ENCODE measurements around the gene VPS26C. TPM values are rescaled to one million over a fixed set of nuclear protein-coding genes. Genes with fewer than 3 reads are reported as not detected.
A peak's percentile ranks its signal among the peaks of the same experiment; 100 is the strongest.

VPS26C gene
- total RNA-seq, 6 experiments from 2014 or later = 27.4 to 52.3 (median 31.3) TPM

- no peak for DNase-seq
- H3K36me3 ChIP-seq = peaks cover 0 to 70% (median 8%) of the 10 kb centered on the region in 4 donors
- no peak for ATAC-seq
- no peak overlapping the region for H3K4me3 ChIP-seq
- no peak overlapping the region for H3K27ac ChIP-seq
- no peak for TF ChIP-seq POLR2A (IDR thresholded peaks at IDR 0.05)
- 79% methylated on average over 2 of the region's 11 CpGs for WGBS (ENCODE audit: insufficient coverage, low coverage, low lambda C conversion rate, missing lambda C conversion rate)
- no peaks in the 10 kb centered on the region for H3K4me1 ChIP-seq
- H3K27me3 ChIP-seq = no peaks in the 10 kb centered on the region
- intact Hi-C loops (cut with DNase I) = no loop called here
- no peaks in the 10 kb centered on the region for H3K9me3 ChIP-seq
Observed at GRCh38 chr21:37199057-37199924, 67.8 kb downstream of the VPS26C start.

- ATAC-seq (no peak), DNase-seq (no peak)
- intact Hi-C loops (cut with DNase I) = no loop called here
- no peak overlapping the region for H3K27ac ChIP-seq
- no peaks in the 10 kb centered on the region for H3K9me3 ChIP-seq
- no peaks in the 10 kb centered on the region for H3K4me1 ChIP-seq
- H3K4me3 ChIP-seq = no peak overlapping the region
- H3K27me3 ChIP-seq = no peaks in the 10 kb centered on the region
- no peak for TF ChIP-seq CTCF (IDR thresholded peaks at IDR 0.05)
- 92% methylated on average over 4 of the region's 4 CpGs for WGBS (ENCODE audit: insufficient coverage, low coverage, low lambda C conversion rate, missing lambda C conversion rate)
- peaks cover 0 to 68% (median 11%) of the 10 kb centered on the region in 4 donors for H3K36me3 ChIP-seq
Observed at GRCh38 chr21:37197746-37198145, 69.4 kb downstream of the VPS26C start.

- ATAC-seq = no peak
Observed at GRCh38 chr21:37196847-37197246, 70.3 kb downstream of the VPS26C start.

GRCh38 chr21:37195610-37196009 lies 71.5 kb downstream of the VPS26C start:
- 92% methylated on average over 11 of the region's 15 CpGs for WGBS (ENCODE audit: insufficient coverage, low coverage, low lambda C conversion rate, missing lambda C conversion rate)
- peaks cover 0 to 56% (median 9%) of the 10 kb centered on the region in 4 donors for H3K36me3 ChIP-seq
- H3K4me1 ChIP-seq = no peaks in the 10 kb centered on the region
- TF ChIP-seq POLR2A (IDR thresholded peaks at IDR 0.05) (no peak), CTCF (IDR thresholded peaks at IDR 0.05) (no peak)
- no peak overlapping the region for H3K4me3 ChIP-seq
- ATAC-seq (no peak), DNase-seq (no peak)
- no peaks in the 10 kb centered on the region for H3K27me3 ChIP-seq
- intact Hi-C loops (cut with DNase I) = no loop called here
- no peaks in the 10 kb centered on the region for H3K9me3 ChIP-seq
- H3K27ac ChIP-seq = no peak overlapping the region

More at GRCh38 chr21:37196847-37197246, 70.3 kb downstream of the VPS26C start:
- Histone ChIP-seq H3K36me3 (peaks cover 0 to 65% (median 9%) of the 10 kb centered on the region in 4 donors), H3K27me3 (no peaks in the 10 kb centered on the region), H3K4me1 (no peaks in the 10 kb centered on the region), H3K4me3 (no peak overlapping the region), H3K9me3 (no peaks in the 10 kb centered on the region), H3K27ac (no peak overlapping the region)
- TF ChIP-seq CTCF (IDR thresholded peaks at IDR 0.05) (no peak), POLR2A (IDR thresholded peaks at IDR 0.05) (no peak)
- intact Hi-C loops (cut with DNase I) = no loop called here
- DNase-seq = no peak
- WGBS (ENCODE audit: insufficient coverage, low coverage, low lambda C conversion rate, missing lambda C conversion rate) = 93% methylated on average over 8 of the region's 8 CpGs

GRCh38 chr21:37195059-37195458 lies 72.1 kb downstream of the VPS26C start:
- 100% methylated on average over 3 of the region's 3 CpGs for WGBS (ENCODE audit: insufficient coverage, low coverage, low lambda C conversion rate, missing lambda C conversion rate)
- DNase-seq (no peak), ATAC-seq (peak in 1 of 4 donors; percentile 23)
- H3K4me1 ChIP-seq = no peaks in the 10 kb centered on the region
- H3K9me3 ChIP-seq = no peaks in the 10 kb centered on the region
- H3K27ac ChIP-seq = no peak overlapping the region
- H3K4me3 ChIP-seq = no peak overlapping the region
- TF ChIP-seq CTCF (IDR thresholded peaks at IDR 0.05) (no peak), POLR2A (IDR thresholded peaks at IDR 0.05) (no peak)
- no peaks in the 10 kb centered on the region for H3K27me3 ChIP-seq
- intact Hi-C loops (cut with DNase I) = no loop called here
- H3K36me3 ChIP-seq = peaks cover 0 to 53% (median 10%) of the 10 kb centered on the region in 4 donors

Data from right lobe of liver (tissue), 6 donors.